HCT116 (cell line): Measurements from ENCODE around the gene KHNYN. TPM values are rescaled to one million over a fixed set of nuclear protein-coding genes. Genes with fewer than 3 reads are reported as not detected.

Experiments
- ATAC-seq: fragments of 200-7000 bp; cut with Tn5 transposase; 2 replicates; pipeline ENCODE4 v1.9.1; 2020; ENCODE audit warnings: mild to moderate bottlenecking, moderate library complexity
- BruUV-seq: library from RNA; stranded (reverse); fragments of 400-500 nt; replicated peaks from 2 replicates; lab custom pipeline; 2021; lab: Mats Ljungman, UMichigan
- CTCF ChIA-PET: fragments of 300-600 bp; sonication (Branson Sonifier 250); formaldehyde crosslinking; loops from one replicate; lab custom pipeline; 2021; ENCODE audit warnings: antibody characterized with exemption; lab: Charles Lee
- POLR2A ChIA-PET: fragments of 300-600, 350-600 bp; sonication (Branson Sonifier 250); formaldehyde crosslinking; loops from one replicate; lab custom pipeline; 2021; ENCODE audit warnings: antibody characterized with exemption; lab: Charles Lee
- RAD21 ChIA-PET, 2 experiments: fragments of 300-600 bp; sonication (Branson Sonifier 250); formaldehyde crosslinking; loops; one replicate each; lab custom pipeline; 2023; ENCODE audit warnings: low total read pairs in 2 of 2; ENCODE audit not compliant: uncharacterized antibody in 2 of 2, unreplicated experiment in 2 of 2, low non-redundant PET in 1 of 2; lab: Charles Lee
- DNase-seq: peaks from one replicate; pipeline ENCODE4 v3.0.0-alpha.2; 2010; ENCODE audit warnings: low read depth, low spot score
- H2AFZ ChIP-seq: fragments of 200-600 bp; shearing (Covaris generic), sonication (generic); 2 replicates; pipeline ENCODE4 v1.6.1; 2017; ENCODE audit warnings: low read depth, mixed run types, mixed read lengths, antibody characterized with exemption, low read length; ENCODE audit not compliant: poor library complexity, severe bottlenecking
- H3K27ac ChIP-seq: 2 replicates; pipeline ENCODE4 v1.5.1; 2012; ENCODE audit warnings: low read depth, low read length
- H3K27me3 ChIP-seq: fragments of 200-600 bp; sonication (generic); 2 replicates; pipeline ENCODE4 v1.6.1; 2016; ENCODE audit warnings: mixed run types, low read length, mixed read lengths; ENCODE audit not compliant: insufficient read depth
- H3K36me3 ChIP-seq, 2 experiments: fragments of 200-500 bp in 1 of 2; fragments of 200-600 bp in 1 of 2; sonication (Bioruptor generic) in 1 of 2; sonication (generic) in 1 of 2; 2 replicates each; pipeline versions ENCODE4 v1.5.1 to v1.6.1; 2014 to 2016; ENCODE audit warnings: low read length in 2 of 2, inconsistent platforms in 1 of 2, mixed read lengths in 1 of 2, mixed run types in 1 of 2; ENCODE audit not compliant: insufficient read depth in 2 of 2, control insufficient read depth in 1 of 2
- H3K4me1 ChIP-seq, 2 experiments: fragments of 200-600 bp in 1 of 2; sonication (generic) in 1 of 2; 2 replicates each; pipeline versions ENCODE4 v1.5.1 to v1.6.1; 2012 to 2017; ENCODE audit warnings: low read length in 2 of 2, inconsistent platforms in 1 of 2, mild to moderate bottlenecking in 1 of 2, mixed read lengths in 1 of 2, mixed run types in 1 of 2, moderate library complexity in 1 of 2; ENCODE audit not compliant: insufficient read depth in 2 of 2, control insufficient read depth in 1 of 2
- H3K4me2 ChIP-seq: fragments of 200-600 bp; sonication (generic); 2 replicates; pipeline ENCODE4 v1.6.1; 2017; ENCODE audit warnings: mixed run types, low read length, mixed read lengths
- H3K4me3 ChIP-seq, 2 experiments: fragments of 200-600 bp in 1 of 2; sonication (generic) in 1 of 2; replicated peaks in 1 of 2; 2 replicates each; pipeline ENCODE4 v1.5.1; 2011 to 2016; ENCODE audit warnings: low read length in 2 of 2, control low read depth in 1 of 2, low read depth in 1 of 2, mild to moderate bottlenecking in 1 of 2, mixed read lengths in 1 of 2, mixed run types in 1 of 2
- H3K79me2 ChIP-seq: fragments of 200-600 bp; sonication (generic); 2 replicates; pipeline ENCODE4 v1.6.1; 2017; ENCODE audit warnings: mild to moderate bottlenecking, mixed run types, low read length, moderate library complexity, mixed read lengths; ENCODE audit not compliant: insufficient read depth
- H3K9ac ChIP-seq: fragments of 200-600 bp; sonication (generic); 2 replicates; pipeline ENCODE4 v1.6.1; 2016; ENCODE audit warnings: low read length, mixed read lengths
- H3K9me2 ChIP-seq: fragments of 200-600 bp; sonication (generic), shearing (Covaris generic); 2 replicates; pipeline ENCODE4 v1.6.1; 2017; ENCODE audit warnings: mixed run types, mild to moderate bottlenecking, moderate library complexity; ENCODE audit not compliant: insufficient read depth
- H3K9me3 ChIP-seq, 2 experiments: fragments of 200-500 bp in 1 of 2; fragments of 200-600 bp in 1 of 2; sonication (Bioruptor generic) in 1 of 2; sonication (generic) in 1 of 2; 2 replicates each; pipeline ENCODE4 v1.6.1; 2014 to 2017; ENCODE audit warnings: low read length in 2 of 2, mixed read lengths in 2 of 2, inconsistent platforms in 1 of 2, low read depth in 1 of 2, mild to moderate bottlenecking in 1 of 2, mixed run types in 1 of 2, moderate library complexity in 1 of 2; ENCODE audit not compliant: control insufficient read depth in 1 of 2, insufficient read depth in 1 of 2
- H4K20me1 ChIP-seq: fragments of 200-600 bp; sonication (generic), shearing (Covaris generic); 2 replicates; pipeline ENCODE4 v1.6.1; 2017; ENCODE audit warnings: mixed run types, mild to moderate bottlenecking, moderate library complexity; ENCODE audit not compliant: insufficient read depth
- ATF3 ChIP-seq: IDR thresholded peaks from 2 replicates; pipeline ENCODE4 v1.6.1; 2012
- CBX3 ChIP-seq: IDR thresholded peaks from 2 replicates; pipeline ENCODE4 v1.6.1; 2012; ENCODE audit warnings: low read depth
- CTCF ChIP-seq, 3 experiments: fragments of 200-600 bp in 1 of 3; sonication (generic) in 1 of 3; IDR thresholded peaks in 2 of 3; conservative IDR thresholded peaks in 1 of 3; 2 replicates each; pipeline ENCODE4 v1.5.1; 2012 to 2017; ENCODE audit warnings: low read depth in 2 of 3, low read length in 2 of 3, antibody characterized with exemption in 1 of 3, borderline replicate concordance in 1 of 3, control low read depth in 1 of 3, mild to moderate bottlenecking in 1 of 3, mixed read lengths in 1 of 3, mixed run types in 1 of 3, moderate library complexity in 1 of 3; ENCODE audit not compliant: insufficient read depth in 1 of 3
- EGR1 ChIP-seq: IDR thresholded peaks from 2 replicates; pipeline ENCODE4 v1.6.1; 2012; ENCODE audit warnings: low read depth
- ELF1 ChIP-seq: IDR thresholded peaks from 2 replicates; pipeline ENCODE4 v1.6.1; 2012; ENCODE audit warnings: low read depth, borderline replicate concordance
- EZH2phosphoT487 ChIP-seq: fragments of 200-600 bp; IDR thresholded peaks from 2 replicates; pipeline ENCODE4 v1.6.1; 2018; ENCODE audit warnings: antibody characterized with exemption, borderline replicate concordance
- FOSL1 ChIP-seq: IDR thresholded peaks from 2 replicates; pipeline ENCODE4 v1.6.1; 2012; ENCODE audit warnings: low read depth
- JUND ChIP-seq: IDR thresholded peaks from 2 replicates; pipeline ENCODE4 v1.6.1; 2012
- POLR2A ChIP-seq: IDR thresholded peaks from 2 replicates; pipeline ENCODE4 v1.7.0; 2011; ENCODE audit warnings: borderline replicate concordance; ENCODE audit not compliant: insufficient read depth, insufficient read length; ENCODE audit errors: extremely low read depth
- RAD21 ChIP-seq: IDR thresholded peaks from 2 replicates; pipeline ENCODE4 v1.6.1; 2012; ENCODE audit warnings: low read depth, mild to moderate bottlenecking
- SIN3A ChIP-seq: IDR thresholded peaks from 2 replicates; pipeline ENCODE4 v1.6.1; 2012; ENCODE audit warnings: low read depth
- SRF ChIP-seq: IDR thresholded peaks from 2 replicates; pipeline ENCODE4 v1.6.1; 2012; ENCODE audit warnings: low read depth
- TCF7L2 ChIP-seq: IDR thresholded peaks from 2 replicates; pipeline ENCODE4 v1.7.0; 2011; ENCODE audit warnings: borderline replicate concordance, inconsistent platforms; ENCODE audit not compliant: insufficient read depth, insufficient read length; ENCODE audit errors: extremely low read depth
- YY1 ChIP-seq: IDR thresholded peaks from 2 replicates; pipeline ENCODE4 v1.6.1; 2011; ENCODE audit warnings: low read length, low read depth, moderate library complexity, mild to moderate bottlenecking; ENCODE audit not compliant: insufficient replicate concordance; ENCODE audit errors: extremely low read depth
- ZBTB33 ChIP-seq: IDR thresholded peaks from 2 replicates; pipeline ENCODE4 v1.6.1; 2011; ENCODE audit warnings: mild to moderate bottlenecking, low read length, moderate library complexity; ENCODE audit not compliant: insufficient replicate concordance; ENCODE audit errors: extremely low read depth
- ZFX ChIP-seq: fragments of 450-650 bp; IDR thresholded peaks from 2 replicates; pipeline ENCODE4 v1.6.1; 2017
- intact Hi-C: fragments of 100-400 bp; cut with micrococcal nuclease; formaldehyde crosslinking; loops from 2 replicates; pipeline ENCODE4 v1.10.0; 2022
- total RNA-seq: library from RNA; stranded (reverse); gene quantifications from one replicate; pipeline ENCODE4 v1.2.1, GENCODE V29; 2021; ENCODE audit not compliant: unreplicated experiment
- TF ChIP-seq, protein P1 (sequence below): IDR thresholded peaks from 2 replicates; pipeline ENCODE4 v1.6.1; 2012; ENCODE audit warnings: low read depth
- TF ChIP-seq, protein P2 (sequence below): IDR thresholded peaks from 2 replicates; pipeline ENCODE4 v1.6.1; 2012

The KHNYN gene
- total RNA-seq, 1 experiment from 2014 or later = 50.1 TPM

DNA sequence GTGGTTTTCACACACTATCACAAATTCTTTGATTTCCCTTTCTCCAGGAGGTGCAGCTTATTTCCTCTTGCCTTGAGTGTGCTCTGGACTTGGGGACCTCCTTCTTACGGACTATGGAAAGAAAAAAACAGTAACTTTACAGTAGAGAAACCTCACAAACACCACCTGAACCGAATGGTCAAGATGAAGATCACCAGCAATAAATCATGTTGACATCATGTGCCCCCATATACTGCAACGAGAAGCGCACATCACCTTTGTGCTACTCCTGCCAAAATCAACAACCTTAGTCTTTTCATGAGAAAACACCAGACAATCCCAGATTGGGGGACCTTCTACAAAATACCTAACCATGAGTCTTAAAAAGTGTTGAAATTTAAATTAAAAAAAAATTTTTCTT lies 44.2 kb upstream of the KHNYN start:
- H3K36me3 ChIP-seq = no peaks in the 10 kb centered on the region
- H3K4me2 ChIP-seq = no peak overlapping the region
- no peaks in the 10 kb centered on the region for H4K20me1 ChIP-seq
- H3K9ac ChIP-seq = no peak overlapping the region
- no peak overlapping the region for H3K27ac ChIP-seq
- H2AFZ ChIP-seq = no peak overlapping the region
- no peaks in the 10 kb centered on the region for H3K79me2 ChIP-seq
- ChIA-PET POLR2A (interaction anchor here (1.6 kb wide), 1 partner anchor 23 kb away, joined by 3 read pairs; no protein-coding TSS in a partner anchor), CTCF (no interaction called here), RAD21 (no interaction called here)
- BruUV-seq = no TSS peak
- H3K27me3 ChIP-seq = no peaks in the 10 kb centered on the region
- no peaks in the 10 kb centered on the region for H3K9me3 ChIP-seq
- TF ChIP-seq, protein P1, sequence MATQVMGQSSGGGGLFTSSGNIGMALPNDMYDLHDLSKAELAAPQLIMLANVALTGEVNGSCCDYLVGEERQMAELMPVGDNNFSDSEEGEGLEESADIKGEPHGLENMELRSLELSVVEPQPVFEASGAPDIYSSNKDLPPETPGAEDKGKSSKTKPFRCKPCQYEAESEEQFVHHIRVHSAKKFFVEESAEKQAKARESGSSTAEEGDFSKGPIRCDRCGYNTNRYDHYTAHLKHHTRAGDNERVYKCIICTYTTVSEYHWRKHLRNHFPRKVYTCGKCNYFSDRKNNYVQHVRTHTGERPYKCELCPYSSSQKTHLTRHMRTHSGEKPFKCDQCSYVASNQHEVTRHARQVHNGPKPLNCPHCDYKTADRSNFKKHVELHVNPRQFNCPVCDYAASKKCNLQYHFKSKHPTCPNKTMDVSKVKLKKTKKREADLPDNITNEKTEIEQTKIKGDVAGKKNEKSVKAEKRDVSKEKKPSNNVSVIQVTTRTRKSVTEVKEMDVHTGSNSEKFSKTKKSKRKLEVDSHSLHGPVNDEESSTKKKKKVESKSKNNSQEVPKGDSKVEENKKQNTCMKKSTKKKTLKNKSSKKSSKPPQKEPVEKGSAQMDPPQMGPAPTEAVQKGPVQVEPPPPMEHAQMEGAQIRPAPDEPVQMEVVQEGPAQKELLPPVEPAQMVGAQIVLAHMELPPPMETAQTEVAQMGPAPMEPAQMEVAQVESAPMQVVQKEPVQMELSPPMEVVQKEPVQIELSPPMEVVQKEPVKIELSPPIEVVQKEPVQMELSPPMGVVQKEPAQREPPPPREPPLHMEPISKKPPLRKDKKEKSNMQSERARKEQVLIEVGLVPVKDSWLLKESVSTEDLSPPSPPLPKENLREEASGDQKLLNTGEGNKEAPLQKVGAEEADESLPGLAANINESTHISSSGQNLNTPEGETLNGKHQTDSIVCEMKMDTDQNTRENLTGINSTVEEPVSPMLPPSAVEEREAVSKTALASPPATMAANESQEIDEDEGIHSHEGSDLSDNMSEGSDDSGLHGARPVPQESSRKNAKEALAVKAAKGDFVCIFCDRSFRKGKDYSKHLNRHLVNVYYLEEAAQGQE = no peak
- no peak for TF ChIP-seq SIN3A
- no peak for TF ChIP-seq ZFX
- no peak for TF ChIP-seq RAD21
- TF ChIP-seq POLR2A = no peak
- no peak for TF ChIP-seq CBX3
- no peak for TF ChIP-seq ELF1
- no peak for TF ChIP-seq JUND
- TF ChIP-seq, protein P2, sequence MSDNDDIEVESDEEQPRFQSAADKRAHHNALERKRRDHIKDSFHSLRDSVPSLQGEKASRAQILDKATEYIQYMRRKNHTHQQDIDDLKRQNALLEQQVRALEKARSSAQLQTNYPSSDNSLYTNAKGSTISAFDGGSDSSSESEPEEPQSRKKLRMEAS = no peak
- TF ChIP-seq CTCF (IDR thresholded peaks at IDR 0.05 in 2 of 3, conservative IDR thresholded peaks at IDR 0.05 in 1 of 3; ENCODE audit: borderline replicate concordance in 1 of 3, insufficient read depth in 1 of 3, low read depth in 2 of 3, low read length in 2 of 3) = no peak
- TF ChIP-seq TCF7L2 = no peak
- TF ChIP-seq EZH2phosphoT487 = no peak
- TF ChIP-seq EGR1 = no peak
- TF ChIP-seq SRF = no peak
- TF ChIP-seq ZBTB33 = no peak
- no peak for TF ChIP-seq YY1
- TF ChIP-seq ATF3 = no peak
- no peak for TF ChIP-seq FOSL1
- no peak overlapping the region for H3K4me3 ChIP-seq
- intact Hi-C loops = no loop called here
- no peaks in the 10 kb centered on the region for H3K9me2 ChIP-seq
- ATAC-seq (no peak), DNase-seq (no peak)
- H3K4me1 ChIP-seq = no peaks in the 10 kb centered on the region
